Stimulated activated CD4-positive, alpha-beta T cell treated with anti-CD3 and anti-CD28 coated beads, Interleukin-4, amount 100 ng/mL, for 4 hours (primary cell): Measurements from ENCODE around the gene PCDHA6.
"Not testable (repeated sequence)": the region's sequence is repeated elsewhere in the genome, so short reads cannot be mapped to it uniquely, and the experiment has no call there.

Experiments used
- DNase-seq, 2 experiments: peaks; one replicate each; pipeline ENCODE4 v3.0.0-alpha.2; 2020

The PCDHA6 gene

GRCh38 chr5:140821375-140822280 lies 6.1 kb upstream of the PCDHA6 start, which contains the start of gene PCDHA5:
Gene PCDHA5 (plus strand): TSS chr5:140821613.
- DNase-seq = no peak

GRCh38 chr5:140822281-140822629 lies 5.5 kb upstream of the PCDHA6 start:
- DNase-seq = no peak

- not testable (repeated sequence) for DNase-seq
Observed at GRCh38 chr5:140822969-140823368, 4.8 kb upstream of the PCDHA6 start.

GRCh38 chr5:140823475-140823874 lies 4.3 kb upstream of the PCDHA6 start:
- DNase-seq = no peak

GRCh38 chr5:140828362-140828737 lies 590 bp downstream of the PCDHA6 start:
- DNase-seq = no peak

- not testable (repeated sequence) for DNase-seq
Observed at GRCh38 chr5:140829511-140830501, 2.0 kb downstream of the PCDHA6 start.

GRCh38 chr5:140833993-140834392 lies 6.2 kb downstream of the PCDHA6 start, which contains the start of gene PCDHA7:
Gene PCDHA7 (plus strand): TSS chr5:140834269. CDS start chr5:140834384, 115 bp downstream.
- DNase-seq = no peak

- not testable (repeated sequence) for DNase-seq
Observed at GRCh38 chr5:140834439-140835008, 6.8 kb downstream of the PCDHA6 start.

GRCh38 chr5:140835622-140836510 lies 8.1 kb downstream of the PCDHA6 start:
- DNase-seq = no peak

GRCh38 chr5:140840978-140841962 lies 13.5 kb downstream of the PCDHA6 start, which contains the start of gene PCDHA8:
Gene PCDHA8 (plus strand): TSS chr5:140841187. CDS start chr5:140841322, 135 bp downstream.
- no peak for DNase-seq

GRCh38 chr5:140842798-140843733 lies 15.3 kb downstream of the PCDHA6 start:
- DNase-seq = no peak

GRCh38 chr5:140848139-140849102 lies 20.7 kb downstream of the PCDHA6 start, which contains the start of gene PCDHA9:
Gene PCDHA9 (plus strand): TSS chr5:140848382. CDS start chr5:140848496, 114 bp downstream.
- DNase-seq = not testable (repeated sequence)

GRCh38 chr5:140849831-140850634 lies 22.3 kb downstream of the PCDHA6 start:
- not testable (repeated sequence) for DNase-seq

GRCh38 chr5:140855772-140856674 lies 28.3 kb downstream of the PCDHA6 start, which contains the start of gene PCDHA10:
Gene PCDHA10 (plus strand): TSS chr5:140855897. CDS start chr5:140856049, 152 bp downstream.
- DNase-seq = no peak

GRCh38 chr5:140857177-140857986 lies 29.6 kb downstream of the PCDHA6 start:
- no peak for DNase-seq
